Natural killer cell (primary cell): Measurements from ENCODE around the gene TRAM2. TPM values are rescaled to one million over a fixed set of nuclear protein-coding genes. Genes with fewer than 3 reads are reported as not detected.
A peak's percentile ranks its signal among the peaks of the same experiment; 100 is the strongest.

Source experiments
- ATAC-seq, 3 donors: fragments of 150-1000 bp in 2 of 3; fragments of 200-7000 bp in 1 of 3; cut with Tn5 transposase; 1 replicate in 1 of 3; 2 replicates in 2 of 3; pipeline ENCODE4 v1.10.0; 2021; ENCODE audit warnings: mild to moderate bottlenecking in 2 of 3, moderate library complexity in 2 of 3
- DNase-seq, 2 donors: peaks; one replicate each; pipeline versions ENCODE4 v3.0.0 to v3.0.0-alpha.2; 2013 to 2021; ENCODE audit warnings: mixed read lengths in 1 of 2
- H3K27ac ChIP-seq: one replicate; pipeline ENCODE4 v1.5.1; 2013; ENCODE audit warnings: mild to moderate bottlenecking, low read length
- H3K27me3 ChIP-seq: one replicate; pipeline ENCODE4 v1.6.1; 2013; ENCODE audit warnings: low read length; ENCODE audit not compliant: control insufficient read depth, insufficient read depth
- H3K36me3 ChIP-seq: one replicate; pipeline ENCODE4 v1.6.1; 2013; ENCODE audit warnings: low read length; ENCODE audit not compliant: control insufficient read depth, insufficient read depth
- H3K4me1 ChIP-seq: one replicate; pipeline ENCODE4 v1.6.1; 2013; ENCODE audit warnings: low read length; ENCODE audit not compliant: control insufficient read depth, insufficient read depth
- H3K4me3 ChIP-seq: one replicate; pipeline ENCODE4 v1.5.1; 2013; ENCODE audit warnings: low read length
- H3K9me3 ChIP-seq: one replicate; pipeline ENCODE4 v1.6.1; 2013; ENCODE audit warnings: low read length; ENCODE audit not compliant: control insufficient read depth, insufficient read depth
- H3K27ac Mint-ChIP-seq, 2 donors: one replicate each; pipeline ENCODE4 v1.8.0; 2022; ENCODE audit warnings: mild to moderate bottlenecking in 2 of 2, mixed read lengths in 2 of 2, moderate library complexity in 1 of 2
- H3K27me3 Mint-ChIP-seq, 2 donors: one replicate each; pipeline ENCODE4 v1.8.0; 2022; ENCODE audit warnings: low read depth in 2 of 2, mixed read lengths in 2 of 2
- H3K36me3 Mint-ChIP-seq: one replicate; pipeline ENCODE4 v1.8.0; 2022; ENCODE audit warnings: mixed read lengths
- H3K4me1 Mint-ChIP-seq, 2 donors: one replicate each; pipeline ENCODE4 v1.8.0; 2022; ENCODE audit warnings: mixed read lengths in 2 of 2
- H3K4me3 Mint-ChIP-seq: one replicate; pipeline ENCODE4 v1.8.0; 2022; ENCODE audit warnings: mild to moderate bottlenecking, moderate library complexity, mixed read lengths
- H3K9me3 Mint-ChIP-seq, 2 donors: one replicate each; pipeline ENCODE4 v1.8.0; 2022; ENCODE audit warnings: mixed read lengths in 2 of 2
- WGBS: methylation state at CpG from one replicate; pipeline ENCODE4 v1.1.7; 2013; ENCODE audit warnings: missing lambda C conversion rate; ENCODE audit not compliant: insufficient coverage; 5-methylcytosine and 5-hydroxymethylcytosine counted together
- intact Hi-C: fragments of 100-400 bp; cut with micrococcal nuclease; formaldehyde crosslinking; loops from one replicate; pipeline ENCODE4 v1.14.2; 2022
- total RNA-seq, 4 donors: library from RNA; stranded (reverse); fragments of 120-200 nt in 1 of 4; gene quantifications; one replicate each; pipeline versions ENCODE4 v1.2.3 to v1.2.4, GENCODE V29; 2013 to 2022
- TF ChIP-seq, protein P1 (sequence below): fragments of 200-600 bp; IDR thresholded peaks from one replicate; pipeline ENCODE4 v1.8.0; 2022; ENCODE audit warnings: antibody characterized with exemption

TRAM2 gene
- total RNA-seq, 3 donors from 2014 or later (not counting 1 experiment from before 2014, with no cell fraction given), result 16.2 to 20.0 (median 19.2) TPM

DNA sequence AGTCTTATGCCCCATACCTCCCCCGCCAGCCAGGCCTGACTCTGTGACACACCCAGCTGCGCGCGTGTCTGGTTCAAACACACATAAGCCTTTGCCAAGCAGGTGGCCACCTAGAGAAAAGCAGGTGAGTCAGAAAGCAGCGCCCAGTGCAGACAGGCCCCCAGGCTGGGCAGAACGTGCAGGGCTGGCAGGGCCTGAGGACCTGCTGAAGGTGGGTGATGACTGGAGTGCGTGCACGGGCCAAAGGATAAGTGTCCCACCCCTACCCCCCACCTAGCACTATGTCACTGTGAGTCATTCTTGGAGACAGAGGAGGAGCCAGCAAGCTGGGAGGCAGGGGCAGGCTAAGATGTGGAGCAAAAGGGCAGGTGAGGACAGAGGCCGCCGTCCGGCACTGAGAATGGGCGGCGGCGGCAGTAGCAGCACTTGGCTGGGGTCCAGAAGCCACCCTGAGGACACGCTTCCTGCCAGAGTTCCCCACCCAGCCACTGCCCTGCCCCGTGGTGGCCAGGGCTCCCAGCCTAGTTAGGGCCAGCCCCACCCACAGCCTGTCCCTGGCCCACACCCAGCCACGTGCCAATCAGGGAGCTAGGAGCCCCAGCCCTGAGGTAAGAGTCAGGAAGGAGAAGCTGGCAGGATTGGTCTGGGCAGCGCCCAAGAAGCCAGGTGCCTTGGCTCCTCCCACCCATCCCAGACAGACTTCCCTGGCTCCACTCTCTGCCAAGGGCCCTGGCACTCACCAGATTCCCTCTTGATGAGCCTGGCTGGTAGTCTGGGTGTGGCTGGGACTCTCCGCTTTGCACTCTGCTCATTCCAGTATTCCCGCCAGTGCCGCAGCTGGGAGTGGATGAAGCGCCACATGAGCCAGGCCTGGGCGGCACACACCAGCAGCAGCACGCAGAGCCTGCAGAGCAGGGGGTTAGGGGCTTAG lies 72.7 kb downstream of the TRAM2 start:
- Histone ChIP-seq H3K4me1 (peaks cover 27% of the 10 kb centered on the region), H3K27ac (no peak overlapping the region), H3K4me3 (no peak overlapping the region), H3K27me3 (no peaks in the 10 kb centered on the region), H3K36me3 (peaks cover 24% of the 10 kb centered on the region), H3K9me3 (no peaks in the 10 kb centered on the region)
- Mint-ChIP-seq H3K9me3 (no peaks in the 10 kb centered on the region), H3K4me3 (no peak overlapping the region), H3K36me3 (peaks cover 7% of the 10 kb centered on the region), H3K27ac (peak overlapping the region in 1 of 2 donors; percentile 63), H3K4me1 (peaks cover 9 to 20% of the 10 kb centered on the region in 2 donors), H3K27me3 (no peaks in the 10 kb centered on the region)
- DNase-seq, result no peak
- ATAC-seq, result peak in 2 of 3 donors; percentile 36 to 52
- TF ChIP-seq, protein P1, sequence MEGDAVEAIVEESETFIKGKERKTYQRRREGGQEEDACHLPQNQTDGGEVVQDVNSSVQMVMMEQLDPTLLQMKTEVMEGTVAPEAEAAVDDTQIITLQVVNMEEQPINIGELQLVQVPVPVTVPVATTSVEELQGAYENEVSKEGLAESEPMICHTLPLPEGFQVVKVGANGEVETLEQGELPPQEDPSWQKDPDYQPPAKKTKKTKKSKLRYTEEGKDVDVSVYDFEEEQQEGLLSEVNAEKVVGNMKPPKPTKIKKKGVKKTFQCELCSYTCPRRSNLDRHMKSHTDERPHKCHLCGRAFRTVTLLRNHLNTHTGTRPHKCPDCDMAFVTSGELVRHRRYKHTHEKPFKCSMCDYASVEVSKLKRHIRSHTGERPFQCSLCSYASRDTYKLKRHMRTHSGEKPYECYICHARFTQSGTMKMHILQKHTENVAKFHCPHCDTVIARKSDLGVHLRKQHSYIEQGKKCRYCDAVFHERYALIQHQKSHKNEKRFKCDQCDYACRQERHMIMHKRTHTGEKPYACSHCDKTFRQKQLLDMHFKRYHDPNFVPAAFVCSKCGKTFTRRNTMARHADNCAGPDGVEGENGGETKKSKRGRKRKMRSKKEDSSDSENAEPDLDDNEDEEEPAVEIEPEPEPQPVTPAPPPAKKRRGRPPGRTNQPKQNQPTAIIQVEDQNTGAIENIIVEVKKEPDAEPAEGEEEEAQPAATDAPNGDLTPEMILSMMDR, result no peak
- WGBS, result 67% methylated on average over 22 of the region's 24 CpGs
- intact Hi-C loops, result no loop called here

DNA sequence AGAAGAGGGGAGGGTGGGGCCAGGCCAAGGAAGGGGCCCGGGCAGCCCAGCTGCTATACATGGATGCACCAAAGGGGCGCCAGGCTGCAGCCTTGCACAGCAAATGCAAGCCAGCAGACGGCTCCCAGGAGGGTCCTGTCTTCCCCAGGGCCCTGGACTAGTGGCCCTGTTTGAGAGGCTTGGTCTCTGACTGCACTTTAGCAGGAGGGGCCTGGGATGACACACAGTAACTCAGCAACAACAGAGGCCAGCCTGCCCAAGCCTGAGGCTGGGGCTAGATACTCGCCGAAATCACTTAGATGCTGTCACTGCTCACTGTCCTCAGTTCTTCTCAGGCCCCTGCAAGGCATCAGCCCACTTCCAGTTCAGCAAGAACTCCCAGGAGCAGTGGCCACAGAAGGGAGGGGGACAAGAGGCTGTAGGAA lies 73.5 kb downstream of the TRAM2 start:
- Mint-ChIP-seq H3K9me3 (no peaks in the 10 kb centered on the region), H3K36me3 (peaks cover 7% of the 10 kb centered on the region), H3K27me3 (no peaks in the 10 kb centered on the region), H3K4me3 (no peak overlapping the region), H3K27ac (no peak overlapping the region), H3K4me1 (peaks cover 16 to 25% of the 10 kb centered on the region in 2 donors)
- 91% methylated on average over 5 of the region's 5 CpGs for whole genome bisulfite sequencing
- no peak for DNase-seq
- TF ChIP-seq, protein P1, result no peak
- H3K4me1 ChIP-seq, result peaks cover 30% of the 10 kb centered on the region
- intact Hi-C loops, result no loop called here
- ATAC-seq, result no peak
- H3K27ac ChIP-seq, result no peak overlapping the region
- H3K4me3 ChIP-seq, result no peak overlapping the region
- peaks cover 21% of the 10 kb centered on the region for H3K36me3 ChIP-seq
- no peaks in the 10 kb centered on the region for H3K9me3 ChIP-seq
- H3K27me3 ChIP-seq, result no peaks in the 10 kb centered on the region

DNA sequence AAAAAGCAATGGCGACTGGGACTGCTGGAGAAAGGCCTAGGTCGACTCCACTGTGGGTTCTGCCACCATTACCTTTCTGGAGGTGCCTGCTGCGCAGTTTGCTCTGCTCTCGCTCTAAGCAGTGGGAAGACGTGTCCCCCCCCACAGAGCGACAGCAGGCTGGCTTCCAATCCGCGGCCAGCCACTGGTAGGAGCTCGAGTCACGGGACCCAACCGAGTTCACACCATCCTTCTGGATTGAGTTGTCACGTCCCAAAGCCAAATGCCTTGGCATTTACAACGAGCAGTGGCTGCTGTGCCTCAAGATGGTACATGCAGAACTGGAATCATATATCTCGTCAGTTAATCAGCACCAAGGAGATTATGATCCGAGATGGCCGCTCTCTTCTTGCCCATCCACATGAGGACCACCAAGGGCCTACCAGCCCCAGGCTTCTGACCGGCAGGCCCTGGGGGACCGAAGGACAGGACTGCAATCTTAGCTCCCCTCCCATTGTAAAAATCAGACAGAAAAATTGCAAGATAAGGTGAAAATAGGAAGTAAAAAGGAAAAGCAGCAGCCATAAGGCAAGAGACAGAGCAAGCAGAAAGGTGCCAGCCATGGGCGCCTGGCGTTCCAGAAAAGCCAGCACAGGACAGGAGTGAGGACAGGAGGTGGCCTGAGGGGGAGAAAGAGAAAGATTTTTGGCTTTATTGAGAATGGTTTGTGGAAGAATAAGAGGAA lies 74.4 kb downstream of the TRAM2 start:
- H3K4me3 Mint-ChIP-seq, result no peak overlapping the region
- H3K27me3 ChIP-seq, result no peaks in the 10 kb centered on the region

More for the DNA sequence above, 74.4 kb downstream of the TRAM2 start:
- no peak overlapping the region for H3K27ac Mint-ChIP-seq
- TF ChIP-seq, protein P1, result no peak
- intact Hi-C loops, result no loop called here
- Histone ChIP-seq H3K4me3 (no peak overlapping the region), H3K9me3 (no peaks in the 10 kb centered on the region), H3K36me3 (peaks cover 17% of the 10 kb centered on the region), H3K4me1 (peaks cover 33% of the 10 kb centered on the region), H3K27ac (no peak overlapping the region)
- WGBS, result 91% methylated on average over 18 of the region's 20 CpGs
- no peaks in the 10 kb centered on the region for H3K9me3 Mint-ChIP-seq
- H3K27me3 Mint-ChIP-seq, result no peaks in the 10 kb centered on the region
- ATAC-seq (no peak), DNase-seq (no peak)
- H3K36me3 Mint-ChIP-seq, result peaks cover 7% of the 10 kb centered on the region
- peaks cover 22 to 31% of the 10 kb centered on the region in 2 donors for H3K4me1 Mint-ChIP-seq
